ENCODE results near the gene SCMH1.

The SCMH1 gene

DNA sequence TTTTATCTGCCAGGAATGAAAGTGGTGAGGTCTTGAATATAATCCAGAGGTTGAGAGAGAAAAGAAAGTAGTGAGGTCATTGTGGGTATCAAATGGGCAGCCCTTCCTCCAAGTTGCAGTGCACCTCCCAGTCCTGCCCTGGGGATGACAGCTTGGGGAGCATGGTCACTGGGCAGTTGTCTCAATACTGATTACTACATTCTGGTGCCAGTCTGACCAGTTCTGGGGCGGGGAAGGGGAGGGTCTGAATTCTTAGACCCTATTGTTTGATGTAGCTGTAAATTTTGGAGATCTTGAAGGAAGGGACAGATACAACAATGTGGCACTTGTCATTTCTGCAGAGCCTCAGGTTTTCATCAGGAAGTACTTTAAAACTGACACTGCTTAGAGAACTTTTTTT, 231.8 kb downstream of the SCMH1 start:
- no peaks in the 10 kb centered on the region for H3K9me3 ChIP-seq (ENCODE audit: control insufficient read depth, insufficient read depth, low read length)
- H3F3A ChIP-seq (ENCODE audit: control insufficient read depth, insufficient read depth): no peaks in the 10 kb centered on the region
- H3K9me2 ChIP-seq (replicated peaks; ENCODE audit: control insufficient read depth, low read length): no peaks in the 10 kb centered on the region
- H3K27me3 ChIP-seq (ENCODE audit: control insufficient read depth, low read length): no peaks in the 10 kb centered on the region
- H3K4me2 ChIP-seq (ENCODE audit: low read length): no peak overlapping the region
- peaks cover 96% of the 10 kb centered on the region for H3K36me3 ChIP-seq (ENCODE audit: control insufficient read depth, low read length)
- no peak overlapping the region for H3K27ac ChIP-seq (ENCODE audit: low read depth, low read length)
- TF ChIP-seq EZH2phosphoT487 (IDR thresholded peaks at IDR 0.05; ENCODE audit: borderline replicate concordance, low read length): no peak
- TF ChIP-seq, protein P1, sequence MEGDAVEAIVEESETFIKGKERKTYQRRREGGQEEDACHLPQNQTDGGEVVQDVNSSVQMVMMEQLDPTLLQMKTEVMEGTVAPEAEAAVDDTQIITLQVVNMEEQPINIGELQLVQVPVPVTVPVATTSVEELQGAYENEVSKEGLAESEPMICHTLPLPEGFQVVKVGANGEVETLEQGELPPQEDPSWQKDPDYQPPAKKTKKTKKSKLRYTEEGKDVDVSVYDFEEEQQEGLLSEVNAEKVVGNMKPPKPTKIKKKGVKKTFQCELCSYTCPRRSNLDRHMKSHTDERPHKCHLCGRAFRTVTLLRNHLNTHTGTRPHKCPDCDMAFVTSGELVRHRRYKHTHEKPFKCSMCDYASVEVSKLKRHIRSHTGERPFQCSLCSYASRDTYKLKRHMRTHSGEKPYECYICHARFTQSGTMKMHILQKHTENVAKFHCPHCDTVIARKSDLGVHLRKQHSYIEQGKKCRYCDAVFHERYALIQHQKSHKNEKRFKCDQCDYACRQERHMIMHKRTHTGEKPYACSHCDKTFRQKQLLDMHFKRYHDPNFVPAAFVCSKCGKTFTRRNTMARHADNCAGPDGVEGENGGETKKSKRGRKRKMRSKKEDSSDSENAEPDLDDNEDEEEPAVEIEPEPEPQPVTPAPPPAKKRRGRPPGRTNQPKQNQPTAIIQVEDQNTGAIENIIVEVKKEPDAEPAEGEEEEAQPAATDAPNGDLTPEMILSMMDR (IDR thresholded peaks at IDR 0.05; ENCODE audit: low read depth, low read length, poor library complexity, severe bottlenecking): no peak
- peaks cover 12% of the 10 kb centered on the region; the same call in 1 of the 2 replicates for H4K20me1 ChIP-seq (ENCODE audit: control insufficient read depth, insufficient read depth, low read depth, low read length)
- no peaks in the 10 kb centered on the region for H3K4me1 ChIP-seq (ENCODE audit: control insufficient read depth, low read length)
- no peak overlapping the region for H3K4me3 ChIP-seq (ENCODE audit: low read length)
- no peaks in the 10 kb centered on the region; the same call in 1 of the 2 replicates for H3K79me2 ChIP-seq (ENCODE audit: control insufficient read depth, low read length)

GRCh38 chr1:41009466-41009865, 232.6 kb downstream of the SCMH1 start:
- H3K36me3 ChIP-seq (ENCODE audit: control insufficient read depth, low read length): peaks cover 96% of the 10 kb centered on the region
- H3K27ac ChIP-seq (ENCODE audit: low read depth, low read length): no peak overlapping the region

GRCh38 chr1:41006942-41007865, 234.9 kb downstream of the SCMH1 start:
- Histone ChIP-seq H3K4me3 (ENCODE audit: low read length) (no peak overlapping the region), H3K36me3 (ENCODE audit: control insufficient read depth, low read length) (peaks cover 100% of the 10 kb centered on the region), H3K27ac (ENCODE audit: low read depth, low read length) (no peak overlapping the region), H3K79me2 (ENCODE audit: control insufficient read depth, low read length) (peaks cover 16% of the 10 kb centered on the region), H3F3A (ENCODE audit: control insufficient read depth, insufficient read depth) (peaks cover 12% of the 10 kb centered on the region; the same call in 1 of the 2 replicates), H3K4me2 (ENCODE audit: low read length) (no peak overlapping the region), H3K27me3 (ENCODE audit: control insufficient read depth, low read length) (no peaks in the 10 kb centered on the region), H3K9me3 (ENCODE audit: control insufficient read depth, insufficient read depth, low read length) (no peaks in the 10 kb centered on the region), H4K20me1 (ENCODE audit: control insufficient read depth, insufficient read depth, low read depth, low read length) (peaks cover 8% of the 10 kb centered on the region; the same call in 1 of the 2 replicates), H3K4me1 (ENCODE audit: control insufficient read depth, low read length) (peaks cover 18% of the 10 kb centered on the region), H3K9me2 (replicated peaks; ENCODE audit: control insufficient read depth, low read length) (no peaks in the 10 kb centered on the region)
- TF ChIP-seq EZH2phosphoT487 (IDR thresholded peaks at IDR 0.05; ENCODE audit: borderline replicate concordance, low read length): no peak
- TF ChIP-seq, protein P1 (IDR thresholded peaks at IDR 0.05; ENCODE audit: low read depth, low read length, poor library complexity, severe bottlenecking): no peak

More at GRCh38 chr1:41009466-41009865, 232.6 kb downstream of the SCMH1 start:
- Histone ChIP-seq H3K4me2 (ENCODE audit: low read length) (no peak overlapping the region), H3K9me3 (ENCODE audit: control insufficient read depth, insufficient read depth, low read length) (no peaks in the 10 kb centered on the region), H3F3A (ENCODE audit: control insufficient read depth, insufficient read depth) (no peaks in the 10 kb centered on the region), H3K79me2 (ENCODE audit: control insufficient read depth, low read length) (peaks cover 4% of the 10 kb centered on the region), H3K9me2 (replicated peaks; ENCODE audit: control insufficient read depth, low read length) (no peaks in the 10 kb centered on the region), H3K4me1 (ENCODE audit: control insufficient read depth, low read length) (no peaks in the 10 kb centered on the region), H3K4me3 (ENCODE audit: low read length) (no peak overlapping the region), H3K27me3 (ENCODE audit: control insufficient read depth, low read length) (no peaks in the 10 kb centered on the region), H4K20me1 (ENCODE audit: control insufficient read depth, insufficient read depth, low read depth, low read length) (peaks cover 6% of the 10 kb centered on the region; the same call in 1 of the 2 replicates)
- TF ChIP-seq, protein P1 (IDR thresholded peaks at IDR 0.05; ENCODE audit: low read depth, low read length, poor library complexity, severe bottlenecking): no peak
- no peak for TF ChIP-seq EZH2phosphoT487 (IDR thresholded peaks at IDR 0.05; ENCODE audit: borderline replicate concordance, low read length)
